Endothelial cell (in vitro differentiated cells): ENCODE data around the gene HOXC10. TPM values are rescaled to one million over a fixed set of nuclear protein-coding genes. Genes with fewer than 3 reads are reported as not detected.
A peak's percentile ranks its signal among the peaks of the same experiment; 100 is the strongest.

Experiments
- DNase-seq: peaks from one replicate; pipeline ENCODE4 v3.0.0; 2021; ENCODE audit warnings: low spot score
- H3K27ac Mint-ChIP-seq: one replicate; pipeline ENCODE4 v1.8.0; 2021; ENCODE audit warnings: mixed read lengths, inconsistent platforms; ENCODE audit not compliant: unreplicated experiment
- H3K27me3 Mint-ChIP-seq: one replicate; pipeline ENCODE4 v1.8.0; 2021; ENCODE audit warnings: mild to moderate bottlenecking, moderate library complexity, mixed read lengths, inconsistent platforms; ENCODE audit not compliant: unreplicated experiment
- H3K36me3 Mint-ChIP-seq: one replicate; pipeline ENCODE4 v1.8.0; 2021; ENCODE audit warnings: mild to moderate bottlenecking, low read depth, mixed read lengths, inconsistent platforms; ENCODE audit not compliant: unreplicated experiment
- H3K4me1 Mint-ChIP-seq: one replicate; pipeline ENCODE4 v1.8.0; 2021; ENCODE audit warnings: mild to moderate bottlenecking, mixed read lengths, inconsistent platforms; ENCODE audit not compliant: unreplicated experiment
- H3K4me3 Mint-ChIP-seq: one replicate; pipeline ENCODE4 v1.8.0; 2021; ENCODE audit warnings: mild to moderate bottlenecking, mixed read lengths, inconsistent platforms; ENCODE audit not compliant: unreplicated experiment
- H3K9me3 Mint-ChIP-seq: one replicate; pipeline ENCODE4 v1.8.0; 2021; ENCODE audit warnings: mixed read lengths, inconsistent platforms; ENCODE audit not compliant: unreplicated experiment
- CTCF ChIP-seq: fragments of 200-600 bp; sonication (generic); IDR thresholded peaks from one replicate; pipeline ENCODE4 v1.5.0; 2021; ENCODE audit warnings: antibody characterized with exemption; ENCODE audit not compliant: unreplicated experiment
- microRNA-seq: library from miRNA; unstranded; fragments of <30 nt; microRNA quantifications from one replicate; pipeline ENCODE4, GENCODE V29; 2020; ENCODE audit not compliant: unreplicated experiment
- total RNA-seq: library from RNA; stranded (reverse); fragmentation: NEBNext Ultra II Directional; extraction: Animal tissue kit (Norgen Biotek cat#: 25700); gene quantifications from one replicate; pipeline ENCODE4 v1.2.1, GENCODE V29; 2021; ENCODE audit not compliant: unreplicated experiment

The HOXC10 gene
- total RNA-seq, 1 donor from 2014 or later: 1.9 TPM

GRCh38 chr12:54037360-54038283 lies 52.7 kb downstream of the HOXC10 start:
- Mint-ChIP-seq H3K27me3 (peaks cover 68% of the 10 kb centered on the region), H3K36me3 (peaks cover 9% of the 10 kb centered on the region), H3K27ac (no peak overlapping the region), H3K4me3 (no peak overlapping the region), H3K4me1 (peaks cover 15% of the 10 kb centered on the region), H3K9me3 (no peaks in the 10 kb centered on the region)
- no peak for TF ChIP-seq CTCF
- no peak for DNase-seq

- peaks cover 65% of the 10 kb centered on the region for H3K27me3 Mint-ChIP-seq
- peaks cover 15% of the 10 kb centered on the region for H3K4me1 Mint-ChIP-seq
- H3K36me3 Mint-ChIP-seq: peaks cover 9% of the 10 kb centered on the region
- H3K9me3 Mint-ChIP-seq: no peaks in the 10 kb centered on the region
- TF ChIP-seq CTCF: no peak
- no peak for DNase-seq
- H3K27ac Mint-ChIP-seq: no peak overlapping the region
- no peak overlapping the region for H3K4me3 Mint-ChIP-seq
Observed at GRCh38 chr12:54038284-54038870, 53.4 kb downstream of the HOXC10 start.

GRCh38 chr12:54038871-54039414 lies 54.0 kb downstream of the HOXC10 start:
- no peak overlapping the region for H3K27ac Mint-ChIP-seq
- no peak for TF ChIP-seq CTCF
- H3K36me3 Mint-ChIP-seq: peaks cover 11% of the 10 kb centered on the region
- DNase-seq: no peak
- H3K9me3 Mint-ChIP-seq: no peaks in the 10 kb centered on the region
- H3K4me1 Mint-ChIP-seq: peaks cover 17% of the 10 kb centered on the region
- H3K27me3 Mint-ChIP-seq: peaks cover 64% of the 10 kb centered on the region
- no peak overlapping the region for H3K4me3 Mint-ChIP-seq

- H3K4me3 Mint-ChIP-seq: no peak overlapping the region
- TF ChIP-seq CTCF: no peak
- no peaks in the 10 kb centered on the region for H3K9me3 Mint-ChIP-seq
- no peak for DNase-seq
- peaks cover 14% of the 10 kb centered on the region for H3K4me1 Mint-ChIP-seq
- H3K36me3 Mint-ChIP-seq: peaks cover 11% of the 10 kb centered on the region
- H3K27me3 Mint-ChIP-seq: peaks cover 65% of the 10 kb centered on the region
- no peak overlapping the region for H3K27ac Mint-ChIP-seq
Observed at GRCh38 chr12:54039417-54040147, 54.6 kb downstream of the HOXC10 start.

Small RNA genes lying within 50 kb of the gene (microRNA-seq; reads per million reads assigned to microRNA genes)
- gene MIR196A2 (22.0 reads per million, percentile 68 among the genes with 10 or more reads in this experiment), gene MIR615 (11.6 reads per million, percentile 61 among the genes with 10 or more reads in this experiment)

Other genes starting within 250 kb of the HOXC10 start
- gene CISTR, start 233.2 kb upstream of the HOXC10 start, total RNA-seq: 1.4 TPM
- 0.38 TPM for gene HOXC13, start 46.3 kb upstream of the HOXC10 start, total RNA-seq
- gene HOXC12, start 30.2 kb upstream of the HOXC10 start, total RNA-seq: 1.3 TPM
- 0.38 TPM for gene HOXC11, start 12.0 kb upstream of the HOXC10 start, total RNA-seq
- gene HOTAIR, start 10.2 kb upstream of the HOXC10 start, total RNA-seq: 1.4 TPM
- gene HOXC9, start 15.0 kb downstream of the HOXC10 start, total RNA-seq: 0.28 TPM
- gene HOXC8, start 23.8 kb downstream of the HOXC10 start, total RNA-seq: not detected
- 0.21 TPM for gene HOXC6, start 43.3 kb downstream of the HOXC10 start, total RNA-seq
- gene HOXC5, start 47.9 kb downstream of the HOXC10 start, total RNA-seq: not detected
- not detected for gene HOXC4, start 68.7 kb downstream of the HOXC10 start, total RNA-seq
- 24.2 TPM for gene SMUG1, start 203.8 kb downstream of the HOXC10 start, total RNA-seq